Hepatocyte (in vitro differentiated cells): Measurements from ENCODE around the gene CAPN13.

ENCODE experiments used
- CTCF ChIP-seq: fragments of 200-600 bp; sonication (generic); IDR thresholded peaks from 2 replicates; pipeline ENCODE4 v1.5.1; 2016; ENCODE audit warnings: antibody characterized with exemption, mild to moderate bottlenecking; ENCODE audit not compliant: poor library complexity
- EZH2 ChIP-seq: fragments of 200-600 bp; sonication (generic); IDR thresholded peaks from 2 replicates; pipeline ENCODE4 v1.6.1; 2016; ENCODE audit warnings: antibody characterized with exemption, mild to moderate bottlenecking, borderline replicate concordance

DNA sequence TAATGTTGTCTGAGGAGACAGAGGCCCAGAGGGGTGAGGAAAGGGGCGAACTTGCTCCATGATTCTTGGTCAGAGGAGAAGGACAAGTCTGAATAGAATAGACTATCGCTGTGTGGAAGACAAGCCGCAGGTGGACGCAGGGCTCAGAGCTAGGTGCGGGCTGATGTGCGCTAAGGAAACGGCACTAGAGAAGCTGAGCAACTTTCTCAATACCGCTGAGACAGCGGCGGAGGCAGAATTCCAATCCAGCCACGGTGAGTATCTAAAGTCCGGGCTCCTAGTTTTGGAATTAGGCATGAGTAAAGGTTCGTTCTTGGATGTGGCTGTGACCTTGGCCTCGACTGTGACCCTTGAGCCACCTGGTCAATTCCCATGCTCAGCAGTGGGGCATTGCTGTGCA lies 47.8 kb downstream of the CAPN13 start:
- TF ChIP-seq CTCF (no peak), EZH2 (no peak)
